GM19351 (cell line): ENCODE data around the gene EIF2A.
"Not testable (repeated sequence)": the region's sequence is repeated elsewhere in the genome, so short reads cannot be mapped to it uniquely, and the experiment has no call there.

Source experiments
- ATAC-seq: cut with Tn5 transposase; IDR thresholded peaks from one replicate; pipeline ENCODE4 v1.9.1; 2021; ENCODE audit warnings: mild to moderate bottlenecking, moderate library complexity; ENCODE audit not compliant: unreplicated experiment

Gene EIF2A

DNA sequence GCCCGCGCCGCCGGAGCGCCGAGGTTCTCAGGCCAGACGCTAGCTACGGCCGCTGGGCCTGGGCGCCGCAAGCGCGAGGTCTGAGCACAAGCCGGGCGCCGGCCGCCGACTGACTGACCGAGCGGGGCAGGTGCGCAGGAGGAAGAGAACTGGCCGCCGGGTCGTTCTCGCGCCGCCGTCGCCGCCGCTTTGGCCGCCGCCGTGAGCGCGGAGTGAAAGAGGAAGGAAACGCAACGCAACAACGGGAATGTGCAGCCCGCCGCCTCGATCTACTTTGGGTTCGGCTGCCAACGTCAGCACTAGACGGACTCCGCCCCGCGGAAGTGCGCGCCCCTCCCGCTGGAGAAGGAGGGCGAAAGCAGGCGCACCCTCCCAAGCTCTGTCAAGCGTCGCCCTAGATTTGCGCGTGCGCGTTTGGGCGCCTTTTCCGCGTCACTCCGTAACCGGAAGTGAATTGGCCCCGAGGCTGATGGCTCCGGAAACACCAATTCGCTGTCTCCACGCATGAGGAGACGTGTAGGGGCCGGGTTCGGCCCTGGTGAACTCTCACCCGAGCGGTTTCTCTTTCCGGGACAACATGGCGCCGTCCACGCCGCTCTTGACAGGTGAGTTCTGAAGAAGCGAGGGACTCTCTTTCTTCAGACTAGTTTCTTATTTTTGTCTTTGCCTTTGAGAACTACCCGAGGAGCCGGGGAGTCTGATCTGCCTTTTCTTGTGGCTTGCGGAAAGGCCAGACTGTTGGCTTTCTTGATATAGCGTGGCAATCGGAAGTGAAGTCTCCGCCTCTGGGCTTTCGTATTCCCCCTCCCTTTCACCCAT lies at the start of gene EIF2A, which contains the start of gene SERP1:
Gene EIF2A (plus strand): TSS at position 562 of the 819 bp plus-strand sequence. CDS start 16 bp downstream, at position 578.
Gene SERP1 (minus strand): TSS at position 271 of the 819 bp plus-strand sequence. CDS start 361 bp downstream, outside the sequence.
- peak; percentile 85 for ATAC-seq

DNA sequence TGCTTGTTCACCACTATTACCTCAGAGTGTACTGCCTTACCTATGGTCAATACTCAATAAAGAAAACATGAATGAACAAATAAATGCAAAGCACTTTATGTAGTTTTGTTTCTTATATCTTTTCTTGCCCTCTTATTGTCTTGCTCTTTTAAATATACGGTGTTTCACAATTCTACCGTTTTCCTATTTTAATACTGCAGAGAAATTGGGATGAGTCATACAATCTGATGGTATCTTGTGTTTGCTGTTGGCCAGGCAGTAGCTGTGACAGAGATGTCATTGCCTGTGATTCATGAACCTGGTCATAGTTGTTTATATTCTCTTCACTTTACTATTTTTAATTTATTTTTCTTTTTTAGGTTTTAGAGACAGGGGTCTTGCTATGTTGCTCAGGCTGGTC lies 48.6 kb upstream of the EIF2A start:
- ATAC-seq: no peak

DNA sequence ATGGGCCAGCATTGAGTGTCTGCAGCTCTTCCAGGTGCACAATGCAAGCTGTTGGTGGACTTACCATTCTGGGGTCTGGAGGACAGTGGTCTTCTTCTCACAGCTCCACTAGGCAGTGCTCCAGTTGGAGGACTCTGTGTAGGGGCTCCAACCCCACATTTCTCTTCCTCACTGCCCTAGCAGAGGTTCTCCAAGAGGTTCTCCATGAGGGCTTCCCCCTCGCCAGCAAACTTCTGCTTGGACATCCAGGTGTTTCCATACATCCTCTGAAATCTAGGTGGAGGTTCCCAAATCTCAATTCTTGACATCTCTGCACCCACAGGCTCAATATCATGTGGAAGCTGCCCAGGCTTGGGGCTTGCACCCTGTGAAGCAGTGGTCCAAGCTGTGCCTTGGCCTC lies 45.6 kb upstream of the EIF2A start:
- not testable (repeated sequence) for ATAC-seq

DNA sequence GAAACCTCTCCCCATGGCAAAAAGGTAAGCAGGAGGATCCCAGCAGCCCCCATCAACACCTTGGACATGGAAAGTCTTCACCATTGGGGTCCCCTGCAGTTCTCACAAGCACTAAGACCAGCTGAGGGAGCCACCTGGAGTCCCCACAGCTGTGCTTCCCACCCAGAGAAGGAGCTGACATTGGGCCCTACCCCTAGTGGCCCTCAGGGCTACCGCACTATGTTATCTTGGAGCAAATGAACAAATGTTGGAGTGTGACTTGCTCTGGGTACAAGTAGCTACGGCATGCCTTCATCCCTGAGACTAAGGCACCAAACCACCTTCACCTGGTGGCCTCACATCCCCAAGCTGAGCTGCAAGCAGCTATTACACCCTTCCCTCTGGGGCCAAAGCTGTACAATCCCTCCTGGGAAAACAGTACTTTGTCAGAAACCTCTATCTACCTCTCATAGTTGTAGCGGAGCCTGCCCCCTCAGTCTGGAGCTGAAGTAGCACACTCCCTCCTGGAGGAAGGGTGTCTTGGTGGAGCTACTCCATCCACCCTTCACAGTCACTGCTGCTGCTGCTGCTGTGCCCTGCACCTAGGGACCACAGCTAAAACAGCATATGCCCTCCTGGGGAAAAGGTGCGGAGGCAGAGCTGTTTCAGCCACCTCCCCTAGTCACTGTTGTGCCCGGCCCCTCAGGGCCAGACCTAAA lies 43.0 kb upstream of the EIF2A start:
- no peak for ATAC-seq

DNA sequence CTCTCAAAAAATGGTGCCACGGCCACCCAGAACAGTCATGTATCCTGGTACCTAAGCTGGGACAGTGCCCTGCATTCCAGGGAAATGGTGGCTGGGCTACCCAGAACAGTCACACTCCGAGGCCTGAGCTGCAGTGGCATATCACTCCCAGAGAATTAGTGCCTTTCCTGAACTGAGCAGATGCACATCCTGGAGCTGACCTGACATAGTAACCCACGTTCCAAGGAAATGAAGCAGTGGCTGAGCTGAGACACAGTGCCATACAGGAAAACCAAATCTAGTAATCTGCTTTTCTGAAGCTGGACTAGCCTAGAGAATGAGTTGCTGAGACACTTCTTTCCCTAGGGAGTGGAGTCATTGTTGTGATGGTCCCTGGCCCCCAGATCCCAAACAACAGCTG lies 42.1 kb upstream of the EIF2A start:
- no peak for ATAC-seq

DNA sequence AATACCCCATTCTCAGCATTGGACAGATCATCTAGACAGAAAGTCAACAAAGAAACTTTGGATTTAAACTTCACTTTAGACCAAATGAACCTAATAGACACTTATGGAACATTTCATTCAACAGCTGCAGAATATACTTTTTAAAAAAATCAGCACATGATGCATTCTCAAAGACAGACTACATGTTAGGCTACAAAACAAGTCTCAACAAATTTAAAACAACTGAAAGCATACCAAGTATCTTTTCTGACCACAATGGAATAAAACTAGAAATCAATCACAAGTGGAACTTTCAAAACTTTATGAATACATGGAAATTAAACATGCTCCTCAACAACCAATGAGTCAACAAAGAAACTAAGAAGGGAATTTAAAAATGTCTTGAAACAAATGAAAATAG lies 38.2 kb upstream of the EIF2A start:
- no peak for ATAC-seq

DNA sequence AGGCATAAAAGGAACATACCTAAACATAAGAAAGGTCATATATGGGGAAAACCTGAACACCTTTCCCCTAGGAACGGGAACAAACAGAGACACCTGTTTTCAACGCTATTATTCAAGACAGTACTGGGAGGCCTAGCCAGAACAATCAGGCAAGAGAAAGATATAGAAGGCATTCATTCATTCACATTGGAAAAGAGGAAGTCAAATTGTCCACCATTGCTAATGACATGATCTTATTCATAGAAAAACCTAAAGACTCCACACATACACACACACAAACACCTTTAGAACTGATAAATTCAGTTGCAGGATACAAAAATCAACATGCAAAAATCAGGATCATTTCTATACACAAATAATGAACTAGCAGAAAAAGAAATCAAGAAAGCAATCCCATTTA lies 36.8 kb upstream of the EIF2A start:
- no peak for ATAC-seq

DNA sequence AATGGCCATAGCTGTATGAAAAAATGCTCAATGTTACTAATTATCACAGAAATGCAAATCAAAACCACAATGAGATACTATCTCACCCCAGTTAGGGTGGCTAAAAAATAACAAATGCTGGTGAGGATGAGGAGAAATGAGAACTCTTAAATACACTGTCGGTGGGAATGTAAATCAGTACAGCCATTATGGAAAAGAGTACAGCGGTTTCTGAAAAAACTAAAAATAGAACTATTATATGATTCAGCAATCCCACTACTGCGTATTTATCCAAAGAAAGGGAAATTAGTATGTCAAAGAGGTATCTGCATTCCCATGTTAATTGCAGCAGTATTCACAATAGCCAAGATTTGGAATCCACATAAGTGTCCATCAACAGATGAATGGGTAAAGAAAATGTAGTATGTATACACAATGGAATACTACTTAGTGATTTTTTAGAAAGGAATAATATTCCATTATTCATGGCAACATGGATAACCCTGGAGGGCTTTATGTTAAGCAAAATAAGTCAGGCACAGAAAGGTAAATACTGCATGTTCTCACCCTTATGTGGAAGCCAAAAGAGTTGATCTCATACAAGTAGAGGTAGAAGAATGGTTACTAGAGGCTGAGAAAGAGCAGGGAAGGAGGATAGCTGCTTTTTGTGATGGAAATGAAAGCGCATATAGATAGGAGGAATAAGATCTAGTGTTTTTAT lies 35.3 kb upstream of the EIF2A start:
- ATAC-seq: no peak

DNA sequence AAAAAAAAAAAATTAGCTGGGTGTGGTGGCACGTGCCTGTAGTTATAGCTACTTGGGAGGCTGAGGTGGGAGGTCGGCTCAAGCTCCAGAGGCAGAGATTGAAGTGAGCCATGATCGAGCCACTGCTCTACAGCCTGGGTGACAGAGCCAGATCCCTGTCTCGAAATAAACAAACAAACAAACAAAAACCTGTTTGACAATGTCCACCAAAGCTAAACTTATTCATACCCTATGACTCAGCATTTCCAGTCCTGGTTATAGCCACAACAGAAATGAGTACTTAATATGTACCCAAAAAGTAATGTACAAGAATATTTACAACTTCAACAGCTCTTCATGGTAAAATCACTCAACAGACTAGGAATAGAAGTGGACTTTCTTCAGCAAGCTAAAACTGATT lies 31.4 kb upstream of the EIF2A start:
- no peak for ATAC-seq

DNA sequence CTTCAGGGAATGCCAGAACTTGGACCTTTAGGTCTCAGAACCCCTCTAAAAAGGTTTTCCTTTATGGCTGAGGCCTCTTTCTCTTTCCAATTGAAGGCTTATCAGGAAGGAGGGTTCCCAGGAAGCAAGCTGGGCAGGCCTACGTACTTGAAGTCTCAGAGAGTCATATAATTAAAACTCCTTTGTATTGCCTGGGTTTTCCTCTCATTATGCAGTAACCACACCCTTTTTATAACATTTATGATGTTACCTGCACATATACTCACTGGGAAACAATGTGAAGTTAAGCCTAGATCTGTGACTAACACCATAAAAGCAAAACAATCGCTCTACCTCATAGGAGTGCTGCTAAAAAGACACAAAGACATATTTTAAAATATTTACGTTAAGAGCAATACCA lies 27.6 kb upstream of the EIF2A start:
- no peak for ATAC-seq

DNA sequence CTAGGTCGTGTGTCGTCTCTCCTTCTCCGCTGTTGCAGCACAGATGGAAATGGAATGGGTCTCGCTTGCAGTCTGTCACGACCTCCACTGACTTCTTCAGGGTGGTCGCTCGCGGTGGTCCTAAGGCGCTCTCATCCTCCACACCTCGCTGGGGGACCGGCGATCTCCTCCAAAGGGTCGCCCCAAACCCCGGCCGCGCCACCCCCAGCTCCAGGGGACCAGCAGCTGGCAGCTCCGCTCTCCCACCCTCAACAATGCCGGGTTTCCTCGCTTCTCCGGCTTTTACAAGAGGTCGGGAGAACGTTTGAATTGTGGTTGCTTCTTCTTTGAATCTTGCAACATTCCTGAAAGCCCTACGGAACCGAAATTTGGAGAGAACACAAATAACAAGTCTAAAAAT lies 26.2 kb upstream of the EIF2A start:
- no peak for ATAC-seq

DNA sequence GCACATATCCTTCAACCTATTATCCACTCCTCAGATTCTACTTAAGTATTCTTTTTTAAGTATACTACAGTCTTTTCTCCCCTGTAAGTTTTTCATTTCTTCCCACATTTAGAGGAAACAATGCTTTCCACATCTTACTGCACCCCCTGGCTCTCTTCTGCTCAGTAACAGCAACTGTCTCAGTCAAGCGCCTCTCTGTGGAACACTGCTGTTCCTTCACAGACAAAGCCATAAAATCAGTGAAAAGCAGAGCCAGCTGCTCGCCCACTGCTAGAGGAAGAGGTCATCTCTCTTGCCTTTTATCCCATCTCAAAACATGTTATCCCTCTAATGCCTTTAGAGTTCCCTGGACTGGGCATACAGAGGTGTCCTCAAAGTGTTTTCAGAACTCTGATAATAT lies 25.1 kb upstream of the EIF2A start:
- ATAC-seq: no peak

DNA sequence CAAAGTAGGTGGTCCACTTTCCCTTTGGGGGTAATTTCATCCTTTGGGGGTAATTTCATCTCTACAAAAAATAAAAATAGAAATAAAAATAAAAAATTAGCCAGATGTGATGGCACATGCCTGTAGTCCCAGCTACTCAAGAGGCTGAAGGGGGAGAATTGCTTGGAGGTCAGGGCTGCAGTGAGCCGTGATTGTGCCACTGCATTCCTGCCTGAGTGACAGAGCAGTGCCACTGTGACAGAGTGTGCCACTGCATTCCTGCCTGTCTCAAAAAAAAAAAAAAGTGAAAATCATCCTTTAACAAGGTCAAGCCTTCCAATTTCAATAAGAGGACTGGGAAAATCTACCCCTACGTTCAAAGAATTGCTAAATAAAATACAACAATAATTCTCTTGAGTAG lies 23.0 kb upstream of the EIF2A start:
- no peak for ATAC-seq

DNA sequence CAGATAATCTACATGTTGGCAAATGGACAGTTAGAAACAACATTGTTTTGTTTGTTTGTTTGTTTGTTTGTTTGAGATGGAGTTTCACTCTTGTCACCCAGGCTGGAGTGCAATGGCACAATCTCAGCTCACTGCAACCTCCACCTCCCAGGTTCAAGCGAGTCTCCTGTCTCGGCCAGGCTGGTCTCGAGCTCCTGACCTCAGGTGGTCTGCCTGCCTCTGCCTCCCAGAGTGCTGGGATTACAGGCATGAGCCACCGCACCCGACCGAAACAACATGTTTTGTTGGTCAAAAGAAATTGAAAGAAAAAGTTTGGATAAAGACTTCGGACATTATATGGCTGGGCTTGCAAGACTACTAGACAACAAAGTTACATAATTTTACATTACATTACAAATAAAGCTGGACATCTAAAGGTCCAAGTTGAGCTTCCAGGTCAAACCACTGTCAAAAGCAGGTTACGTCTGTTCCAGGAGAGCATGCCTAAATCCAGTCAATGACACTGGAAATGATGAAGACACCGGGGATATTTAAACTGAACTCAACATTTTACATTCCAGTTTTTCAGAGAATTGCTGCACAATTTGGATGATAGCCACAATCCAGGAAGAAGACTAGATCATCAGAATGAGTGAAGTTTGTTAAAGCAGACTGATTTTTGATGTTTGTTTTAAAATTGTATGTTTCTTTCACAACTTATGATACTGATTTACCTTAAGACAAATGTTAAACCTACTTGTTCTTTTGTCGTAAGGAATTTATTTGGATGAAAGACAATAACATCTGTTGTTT lies 18.9 kb upstream of the EIF2A start:
- no peak for ATAC-seq

DNA sequence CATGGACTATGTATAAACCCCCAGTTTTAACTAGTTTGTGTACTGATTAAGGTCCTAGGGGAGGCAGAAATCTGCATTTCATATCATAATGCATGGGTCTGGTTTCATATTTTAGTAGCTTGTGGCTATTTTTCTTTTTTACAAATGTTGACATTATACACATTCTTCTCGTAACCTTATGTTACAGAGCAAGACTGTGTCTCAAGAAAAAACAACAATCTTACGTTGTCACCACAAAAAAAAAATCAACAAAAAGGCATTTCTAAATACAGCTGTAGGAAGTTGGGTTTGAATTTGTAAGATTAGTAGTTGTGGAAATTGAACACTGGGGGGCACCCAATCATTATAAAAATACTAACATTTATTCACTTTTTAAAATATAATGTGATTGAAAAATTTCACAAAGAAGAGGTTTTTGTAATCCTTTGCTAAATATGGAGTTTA lies 18.2 kb upstream of the EIF2A start:
- ATAC-seq: no peak

DNA sequence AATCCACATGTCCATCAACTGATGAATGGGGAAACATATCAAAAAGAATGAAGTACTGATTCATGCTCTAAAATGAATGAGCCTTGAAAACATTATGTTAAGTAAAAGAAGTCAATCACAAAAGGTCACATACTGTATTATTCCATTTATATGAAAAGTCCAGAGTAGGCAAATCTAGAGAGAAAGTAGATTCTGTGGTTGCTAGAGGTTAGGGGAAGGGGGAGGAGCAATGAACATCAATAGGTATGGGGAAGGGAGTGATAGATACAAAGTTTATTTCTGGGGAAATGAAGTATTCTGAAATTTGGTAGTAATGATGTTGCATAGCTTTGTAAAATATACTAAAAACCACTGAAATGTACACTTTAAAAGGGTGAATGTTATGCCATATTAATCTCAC lies 14.8 kb upstream of the EIF2A start:
- ATAC-seq: no peak

DNA sequence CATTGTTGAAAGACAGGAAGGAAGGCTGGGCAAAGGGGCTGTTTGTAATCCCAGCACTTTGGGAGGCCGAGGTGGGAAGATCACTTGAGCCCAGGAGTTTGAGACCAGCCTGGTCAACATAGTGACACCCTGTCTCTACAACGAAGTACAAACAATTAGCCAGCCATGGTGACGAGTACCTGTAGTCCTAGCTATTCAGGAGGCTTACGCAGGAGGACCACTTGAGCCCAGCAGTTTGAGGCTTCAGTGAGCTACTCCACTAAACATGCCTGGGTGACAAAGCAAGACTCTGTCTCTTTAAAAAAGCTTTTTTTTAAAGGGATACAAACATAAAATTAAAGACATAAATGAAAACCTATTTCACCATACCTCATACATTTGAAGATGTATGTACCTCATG lies 11.4 kb upstream of the EIF2A start:
- ATAC-seq: no peak

DNA sequence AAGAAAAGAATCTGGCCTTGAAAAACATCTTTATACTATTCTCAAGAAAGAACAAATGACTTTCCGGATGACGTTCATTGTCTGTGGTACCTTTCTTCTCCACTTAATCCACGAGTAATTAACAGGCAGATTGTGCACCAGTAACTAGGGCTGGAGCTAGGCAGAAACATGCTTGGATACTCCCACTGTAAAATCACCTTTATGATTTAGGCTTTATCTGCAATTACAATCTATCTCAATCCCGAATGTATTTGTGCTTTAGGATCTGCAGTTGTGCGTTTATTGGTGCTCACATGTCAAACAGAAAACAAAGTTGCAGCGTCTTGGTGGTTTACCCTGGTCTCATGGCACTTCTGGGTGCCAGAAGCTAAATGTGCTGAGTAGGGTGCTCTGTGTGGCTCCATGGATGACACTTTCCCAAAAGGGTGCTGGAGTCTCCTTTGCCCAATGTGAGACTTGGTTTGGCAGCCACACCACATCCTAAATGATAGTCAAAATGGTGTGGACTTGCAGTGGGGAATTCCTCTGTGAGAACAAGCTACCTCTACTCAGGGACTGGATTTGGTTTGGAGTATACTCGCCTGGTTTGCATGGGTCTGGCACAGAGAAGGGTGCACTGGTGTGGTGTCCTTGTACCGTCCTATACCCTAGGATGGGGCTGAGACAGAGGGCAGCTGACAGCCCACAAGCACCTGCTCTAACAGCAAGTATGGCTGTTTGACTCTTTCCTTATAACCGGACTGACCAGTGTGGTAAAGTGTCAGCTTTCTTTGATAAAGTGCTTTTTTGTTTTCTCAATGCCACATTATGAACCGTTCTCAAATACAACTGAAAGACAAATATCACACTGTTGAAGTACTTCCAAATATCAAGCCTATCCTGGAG lies 8.0 kb upstream of the EIF2A start:
- ATAC-seq: no peak

DNA sequence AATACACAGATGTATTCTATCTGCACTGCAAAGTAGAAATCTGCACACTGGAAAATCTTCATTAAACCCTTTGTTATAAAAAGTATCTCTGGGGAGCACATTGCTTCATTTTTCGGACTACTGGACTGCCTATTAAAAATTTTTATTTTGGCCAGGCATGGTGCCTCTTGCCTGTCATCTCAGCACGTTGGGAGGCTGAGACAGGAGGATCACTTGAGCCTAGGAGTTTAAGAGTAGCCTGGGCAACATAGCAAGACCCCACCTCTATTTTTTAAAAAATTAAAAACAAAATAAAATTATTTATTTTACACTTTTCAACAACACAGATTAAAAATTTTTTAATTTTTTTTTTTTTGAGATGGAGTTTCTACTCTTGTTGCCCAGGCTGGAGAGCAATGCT lies 6.3 kb upstream of the EIF2A start:
- ATAC-seq: no peak

DNA sequence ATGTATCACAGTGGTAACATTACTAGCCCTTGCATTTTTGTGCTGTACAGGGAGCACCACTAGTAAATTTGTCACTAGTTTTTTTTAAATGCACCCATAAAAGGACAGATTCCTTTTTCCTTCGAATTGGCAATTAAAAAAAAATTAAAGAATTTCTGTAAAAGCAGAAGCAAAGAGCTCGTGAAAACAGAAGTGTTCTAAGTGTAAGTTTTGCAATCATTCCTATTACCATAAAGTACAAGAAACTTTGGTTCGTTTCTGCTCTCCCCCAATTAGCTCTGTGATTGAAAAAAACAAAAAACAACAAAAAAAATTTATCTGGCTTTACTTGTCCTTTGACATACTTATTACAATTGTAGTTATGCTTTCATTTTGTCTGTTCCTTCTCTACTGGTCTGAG lies 5.6 kb upstream of the EIF2A start:
- no peak for ATAC-seq
